Muscle layer of colon (tissue), 2 donors: Measurements from ENCODE around the gene QRFP.

Experiments used
- H3K27ac ChIP-seq: one replicate; pipeline ENCODE4 v1.7.0; 2013; ENCODE audit warnings: low read depth, mild to moderate bottlenecking, low read length, moderate library complexity
- H3K27me3 ChIP-seq, 2 donors: one replicate each; pipeline ENCODE4 v1.7.0; 2013; ENCODE audit warnings: low read length in 2 of 2, mild to moderate bottlenecking in 2 of 2; ENCODE audit not compliant: insufficient read depth in 2 of 2, control insufficient read depth in 1 of 2
- H3K36me3 ChIP-seq: one replicate; pipeline ENCODE4 v1.7.0; 2013; ENCODE audit warnings: mild to moderate bottlenecking, low read length; ENCODE audit not compliant: insufficient read depth
- H3K4me1 ChIP-seq: one replicate; pipeline ENCODE4 v1.7.0; 2013; ENCODE audit warnings: mild to moderate bottlenecking, low read length; ENCODE audit not compliant: insufficient read depth
- H3K4me3 ChIP-seq, 2 donors: one replicate each; pipeline ENCODE4 v1.7.0; 2013; ENCODE audit warnings: low read length in 2 of 2, low read depth in 1 of 2, mild to moderate bottlenecking in 1 of 2, moderate library complexity in 1 of 2
- H3K9ac ChIP-seq: one replicate; pipeline ENCODE4 v1.7.0; 2013; ENCODE audit warnings: low read length
- H3K9me3 ChIP-seq: one replicate; pipeline ENCODE4 v1.7.0; 2013; ENCODE audit warnings: mild to moderate bottlenecking, low read length
- donor health status: abdominal sarcoma.
- donor health status: Adenocarcinoma of cecum.

The QRFP gene

DNA sequence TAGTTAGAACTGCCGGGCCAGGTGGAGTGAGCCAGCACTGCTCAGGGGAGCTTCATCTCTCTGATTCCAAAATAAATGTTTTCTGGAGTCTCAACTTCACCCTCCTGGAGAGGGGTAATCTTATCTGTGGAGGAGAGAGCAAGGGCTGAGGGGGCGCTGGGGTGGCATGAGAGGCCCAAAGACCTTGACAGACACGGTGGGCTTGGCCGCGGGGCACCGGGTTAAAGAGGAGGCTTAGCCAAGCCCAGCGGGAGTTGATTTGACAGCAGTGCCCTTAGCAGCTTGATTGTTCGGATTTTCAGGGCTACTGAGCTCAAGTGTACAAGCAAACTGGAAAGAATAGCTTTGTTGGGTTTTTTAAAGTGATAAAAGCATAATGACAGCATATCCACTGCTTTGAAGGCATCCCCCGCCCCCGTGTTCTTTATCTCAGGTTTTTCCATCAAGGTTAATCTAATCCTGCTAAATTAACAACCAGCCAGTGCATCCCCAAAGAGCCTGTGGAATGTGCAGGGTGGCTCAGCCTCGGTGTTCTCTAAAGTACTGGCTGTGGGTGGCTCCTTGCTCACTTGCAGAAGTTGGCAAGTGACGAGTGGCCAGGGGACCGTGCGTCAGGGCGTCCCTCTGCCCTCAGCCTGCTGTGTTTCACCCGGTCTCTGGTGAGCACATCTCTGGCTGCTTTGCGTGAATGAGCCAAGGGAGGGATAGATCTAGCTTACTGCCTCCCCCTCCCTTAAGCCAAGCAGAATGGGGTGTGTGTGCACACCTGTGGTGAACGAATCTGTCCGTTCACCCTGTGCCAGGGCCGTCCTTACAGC, 5.5 kb downstream of the QRFP start:
- H3K36me3 ChIP-seq = peaks cover 72% of the 10 kb centered on the region

DNA sequence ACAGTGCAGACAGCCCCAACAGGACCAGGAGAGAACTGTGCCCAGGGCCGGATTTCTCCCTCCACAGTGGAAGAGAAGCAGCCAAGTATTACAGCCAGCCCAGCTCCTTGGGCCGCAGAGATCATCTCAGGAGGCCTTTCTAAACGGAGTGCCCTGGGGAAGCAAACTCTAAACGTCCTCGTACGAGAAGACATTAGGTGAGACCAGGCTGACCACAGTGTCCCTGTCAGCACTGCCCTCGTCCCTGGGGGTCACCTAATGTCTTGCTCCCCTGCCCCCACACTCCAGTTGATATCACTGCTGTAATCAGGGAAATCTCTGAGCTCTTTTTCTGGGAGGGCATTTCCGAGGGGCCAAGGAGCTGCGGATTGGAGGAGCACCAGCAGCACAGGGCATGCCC, 6.5 kb downstream of the QRFP start:
- no peak overlapping the region for H3K4me3 ChIP-seq
- peaks cover 42% of the 10 kb centered on the region for H3K4me1 ChIP-seq
- no peak overlapping the region for H3K27ac ChIP-seq
- H3K9me3 ChIP-seq = no peaks in the 10 kb centered on the region
- no peak overlapping the region for H3K9ac ChIP-seq
- H3K36me3 ChIP-seq = peaks cover 82% of the 10 kb centered on the region
- H3K27me3 ChIP-seq = no peaks in the 10 kb centered on the region

More for the DNA sequence above, 5.5 kb downstream of the QRFP start:
- Histone ChIP-seq H3K4me3 (no peak overlapping the region), H3K4me1 (peaks cover 42% of the 10 kb centered on the region), H3K9me3 (no peaks in the 10 kb centered on the region), H3K27me3 (no peaks in the 10 kb centered on the region), H3K27ac (no peak overlapping the region), H3K9ac (no peak overlapping the region)

DNA sequence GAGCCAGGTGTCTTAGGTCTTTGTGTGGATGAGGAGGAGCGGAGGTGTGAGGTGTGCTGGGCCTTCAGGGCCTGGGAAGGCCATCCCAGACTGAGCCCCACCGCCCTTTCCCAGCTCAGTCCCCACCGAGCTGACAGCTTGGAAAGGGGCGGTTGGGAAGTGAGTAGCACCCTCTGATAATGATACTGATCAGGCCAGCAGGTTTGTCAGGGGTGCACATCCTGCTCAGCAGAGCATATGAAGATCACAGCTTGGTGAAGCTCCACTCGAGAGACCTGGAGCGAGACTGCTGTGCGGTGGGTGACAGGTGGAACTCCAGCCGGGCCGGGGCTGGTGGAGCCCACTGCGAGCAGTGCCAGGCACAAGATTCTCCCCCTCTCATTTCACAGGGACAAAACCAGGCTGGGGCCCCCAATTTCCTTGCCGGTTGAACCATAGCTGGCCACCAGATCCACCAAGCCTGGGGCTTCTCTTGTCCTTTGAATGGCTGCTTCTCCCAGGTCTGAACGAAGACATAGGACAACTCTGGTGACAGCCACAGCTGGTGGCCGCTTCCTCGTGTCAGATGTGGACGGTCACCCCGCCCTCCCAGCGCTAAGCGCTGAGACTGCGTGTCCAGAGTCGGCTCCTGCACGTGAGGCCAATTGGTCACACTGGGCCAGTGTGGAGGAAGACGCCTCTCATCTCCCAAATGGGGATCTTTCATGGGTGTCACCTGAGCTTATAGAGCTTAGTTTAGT, 8.3 kb downstream of the QRFP start:
- Histone ChIP-seq H3K36me3 (peaks cover 91% of the 10 kb centered on the region), H3K27ac (no peak overlapping the region), H3K27me3 (no peaks in the 10 kb centered on the region), H3K4me1 (peaks cover 28% of the 10 kb centered on the region), H3K4me3 (no peak overlapping the region), H3K9me3 (no peaks in the 10 kb centered on the region), H3K9ac (no peak overlapping the region)

DNA sequence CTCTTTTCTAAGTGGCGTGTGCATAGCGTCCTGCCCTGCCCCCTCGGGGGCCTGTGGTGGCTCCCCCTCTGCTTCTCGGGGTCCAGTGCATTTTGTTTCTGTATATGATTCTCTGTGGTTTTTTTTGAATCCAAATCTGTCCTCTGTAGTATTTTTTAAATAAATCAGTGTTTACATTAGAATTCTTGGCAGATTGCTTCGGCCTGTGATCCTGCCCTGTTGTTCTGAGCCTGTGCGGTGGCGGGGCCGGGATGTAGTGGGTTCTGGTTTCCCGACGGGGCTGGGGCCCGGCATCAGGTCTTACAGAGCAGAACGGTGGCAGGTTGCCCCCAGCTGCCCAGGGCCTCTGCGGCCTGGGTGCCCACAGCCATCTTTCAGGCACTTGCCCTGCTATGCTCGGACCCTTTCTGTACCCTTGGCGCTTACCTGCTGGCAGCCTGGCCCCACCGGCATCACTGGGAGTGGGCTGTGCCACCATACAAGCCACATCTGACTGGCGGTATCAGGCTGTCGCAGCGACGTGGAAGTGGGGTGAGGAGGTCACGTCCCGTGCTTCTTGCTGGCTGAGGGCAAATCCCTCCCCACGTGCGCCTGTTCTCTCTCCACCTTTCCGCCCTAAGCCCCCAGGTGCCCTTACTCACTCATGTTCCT, 9.0 kb downstream of the QRFP start:
- peak overlapping the region; percentile 17 for H3K27ac ChIP-seq
- H3K36me3 ChIP-seq = peaks cover 90% of the 10 kb centered on the region
- no peaks in the 10 kb centered on the region for H3K9me3 ChIP-seq
- H3K4me1 ChIP-seq = peaks cover 28% of the 10 kb centered on the region
- no peak overlapping the region for H3K9ac ChIP-seq
- H3K4me3 ChIP-seq = no peak overlapping the region
- H3K27me3 ChIP-seq = no peaks in the 10 kb centered on the region

DNA sequence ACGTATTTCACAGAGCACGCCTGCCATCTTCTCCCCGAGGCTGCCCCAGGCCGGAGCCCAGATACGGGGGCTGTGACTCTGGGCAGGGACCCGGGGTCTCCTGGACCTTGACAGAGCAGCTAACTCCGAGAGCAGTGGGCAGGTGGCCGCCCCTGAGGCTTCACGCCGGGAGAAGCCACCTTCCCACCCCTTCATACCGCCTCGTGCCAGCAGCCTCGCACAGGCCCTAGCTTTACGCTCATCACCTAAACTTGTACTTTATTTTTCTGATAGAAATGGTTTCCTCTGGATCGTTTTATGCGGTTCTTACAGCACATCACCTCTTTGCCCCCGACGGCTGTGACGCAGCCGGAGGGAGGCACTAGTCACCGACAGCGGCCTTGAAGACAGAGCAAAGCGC, 9.6 kb downstream of the QRFP start:
- Histone ChIP-seq H3K9me3 (no peaks in the 10 kb centered on the region), H3K27ac (no peak overlapping the region), H3K9ac (no peak overlapping the region), H3K4me3 (no peak overlapping the region), H3K4me1 (peaks cover 28% of the 10 kb centered on the region), H3K36me3 (peaks cover 88% of the 10 kb centered on the region), H3K27me3 (no peaks in the 10 kb centered on the region)

DNA sequence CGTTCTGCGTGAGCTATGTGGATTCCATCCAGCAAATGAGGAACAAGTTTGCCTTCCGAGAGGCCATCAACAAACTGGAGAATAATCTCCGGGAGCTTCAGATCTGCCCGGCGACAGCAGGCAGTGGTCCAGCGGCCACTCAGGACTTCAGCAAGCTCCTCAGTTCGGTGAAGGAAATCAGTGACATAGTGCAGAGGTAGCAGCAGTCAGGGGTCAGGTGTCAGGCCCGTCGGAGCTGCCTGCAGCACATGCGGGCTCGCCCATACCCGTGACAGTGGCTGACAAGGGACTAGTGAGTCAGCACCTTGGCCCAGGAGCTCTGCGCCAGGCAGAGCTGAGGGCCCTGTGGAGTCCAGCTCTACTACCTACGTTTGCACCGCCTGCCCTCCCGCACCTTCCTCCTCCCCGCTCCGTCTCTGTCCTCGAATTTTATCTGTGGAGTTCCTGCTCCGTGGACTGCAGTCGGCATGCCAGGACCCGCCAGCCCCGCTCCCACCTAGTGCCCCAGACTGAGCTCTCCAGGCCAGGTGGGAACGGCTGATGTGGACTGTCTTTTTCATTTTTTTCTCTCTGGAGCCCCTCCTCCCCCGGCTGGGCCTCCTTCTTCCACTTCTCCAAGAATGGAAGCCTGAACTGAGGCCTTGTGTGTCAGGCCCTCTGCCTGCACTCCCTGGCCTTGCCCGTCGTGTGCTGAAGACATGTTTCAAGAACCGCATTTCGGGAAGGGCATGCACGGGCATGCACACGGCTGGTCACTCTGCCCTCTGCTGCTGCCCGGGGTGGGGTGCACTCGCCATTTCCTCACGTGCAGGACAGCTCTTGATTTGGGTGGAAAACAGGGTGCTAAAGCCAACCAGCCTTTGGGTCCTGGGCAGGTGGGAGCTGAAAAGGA, 10.9 kb downstream of the QRFP start:
- no peaks in the 10 kb centered on the region for H3K9me3 ChIP-seq
- no peak overlapping the region for H3K27ac ChIP-seq
- peaks cover 28% of the 10 kb centered on the region for H3K4me1 ChIP-seq
- peaks cover 88% of the 10 kb centered on the region for H3K36me3 ChIP-seq
- H3K27me3 ChIP-seq = no peaks in the 10 kb centered on the region
- H3K4me3 ChIP-seq = no peak overlapping the region
- H3K9ac ChIP-seq = no peak overlapping the region

DNA sequence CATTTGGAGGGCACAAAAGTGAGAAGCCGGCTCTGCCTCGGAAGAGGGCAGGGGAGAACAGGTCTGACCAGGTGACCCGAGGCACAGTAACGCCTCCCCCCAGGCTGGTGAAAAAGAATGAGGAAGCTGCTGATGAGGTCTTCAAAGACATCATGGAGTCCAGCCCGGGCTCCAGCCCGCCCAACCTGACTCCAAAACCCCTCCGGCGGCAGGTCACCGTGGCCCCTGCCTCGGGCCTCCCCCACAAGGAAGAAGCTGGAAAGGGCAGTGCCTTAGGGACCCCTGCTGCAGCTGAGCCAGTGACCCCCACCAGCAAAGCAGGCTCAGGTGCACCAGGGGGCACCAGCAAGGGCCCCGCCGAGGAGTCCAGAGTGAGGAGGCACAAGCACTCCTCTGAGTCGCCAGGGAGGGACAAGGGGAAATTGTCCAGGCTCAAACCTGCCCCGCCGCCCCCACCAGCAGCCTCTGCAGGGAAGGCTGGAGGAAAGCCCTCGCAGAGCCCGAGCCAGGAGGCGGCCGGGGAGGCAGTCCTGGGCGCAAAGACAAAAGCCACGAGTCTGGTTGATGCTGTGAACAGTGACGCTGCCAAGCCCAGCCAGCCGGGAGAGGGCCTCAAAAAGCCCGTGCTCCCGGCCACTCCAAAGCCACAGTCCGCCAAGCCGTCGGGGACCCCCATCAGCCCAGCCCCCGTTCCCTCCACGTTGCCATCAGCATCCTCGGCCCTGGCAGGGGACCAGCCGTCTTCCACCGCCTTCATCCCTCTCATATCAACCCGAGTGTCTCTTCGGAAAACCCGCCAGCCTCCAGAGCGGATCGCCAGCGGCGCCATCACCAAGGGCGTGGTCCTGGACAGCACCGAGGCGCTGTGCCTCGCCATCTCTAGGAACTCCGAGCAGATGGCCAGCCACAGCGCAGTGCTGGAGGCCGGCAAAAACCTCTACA, 11.8 kb downstream of the QRFP start:
- peaks cover 88% of the 10 kb centered on the region for H3K36me3 ChIP-seq
- H3K4me3 ChIP-seq = no peak overlapping the region
- no peak overlapping the region for H3K9ac ChIP-seq

DNA sequence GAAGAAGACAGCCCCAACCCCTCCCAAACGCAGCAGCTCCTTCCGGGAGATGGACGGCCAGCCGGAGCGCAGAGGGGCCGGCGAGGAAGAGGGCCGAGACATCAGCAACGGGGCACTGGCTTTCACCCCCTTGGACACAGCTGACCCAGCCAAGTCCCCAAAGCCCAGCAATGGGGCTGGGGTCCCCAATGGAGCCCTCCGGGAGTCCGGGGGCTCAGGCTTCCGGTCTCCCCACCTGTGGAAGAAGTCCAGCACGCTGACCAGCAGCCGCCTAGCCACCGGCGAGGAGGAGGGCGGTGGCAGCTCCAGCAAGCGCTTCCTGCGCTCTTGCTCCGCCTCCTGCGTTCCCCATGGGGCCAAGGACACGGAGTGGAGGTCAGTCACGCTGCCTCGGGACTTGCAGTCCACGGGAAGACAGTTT, 12.5 kb downstream of the QRFP start:
- Histone ChIP-seq H3K4me1 (peaks cover 28% of the 10 kb centered on the region), H3K27ac (no peak overlapping the region), H3K36me3 (peaks cover 93% of the 10 kb centered on the region), H3K27me3 (no peaks in the 10 kb centered on the region), H3K9me3 (no peaks in the 10 kb centered on the region), H3K4me3 (no peak overlapping the region), H3K9ac (no peak overlapping the region)

More for the DNA sequence above, 11.8 kb downstream of the QRFP start:
- Histone ChIP-seq H3K9me3 (no peaks in the 10 kb centered on the region), H3K27ac (peak overlapping the region; percentile 3), H3K4me1 (peaks cover 28% of the 10 kb centered on the region), H3K27me3 (no peaks in the 10 kb centered on the region)

DNA sequence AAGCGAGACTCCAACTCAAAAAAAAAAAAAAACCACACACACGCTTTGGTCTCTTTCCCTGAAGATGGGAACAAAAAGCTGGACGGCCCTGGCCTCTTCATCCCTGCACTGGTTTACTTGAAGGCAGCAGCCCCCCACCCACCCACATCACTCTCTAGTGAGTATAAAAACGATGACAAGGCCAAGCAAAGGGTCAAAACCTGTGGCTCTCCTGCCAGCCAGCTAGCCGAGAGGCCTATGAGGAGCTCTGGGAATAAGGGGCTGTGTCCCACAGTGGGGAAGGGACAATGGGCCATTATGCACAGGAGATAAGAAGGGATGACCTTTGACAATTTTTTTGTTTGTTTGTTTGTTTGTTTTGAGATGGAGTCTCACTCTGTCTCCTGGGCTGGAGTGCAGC, 13.1 kb downstream of the QRFP start:
- Histone ChIP-seq H3K4me3 (no peak overlapping the region), H3K9ac (no peak overlapping the region), H3K9me3 (no peaks in the 10 kb centered on the region), H3K27ac (no peak overlapping the region), H3K27me3 (no peaks in the 10 kb centered on the region), H3K36me3 (peaks cover 93% of the 10 kb centered on the region), H3K4me1 (peaks cover 28% of the 10 kb centered on the region)

DNA sequence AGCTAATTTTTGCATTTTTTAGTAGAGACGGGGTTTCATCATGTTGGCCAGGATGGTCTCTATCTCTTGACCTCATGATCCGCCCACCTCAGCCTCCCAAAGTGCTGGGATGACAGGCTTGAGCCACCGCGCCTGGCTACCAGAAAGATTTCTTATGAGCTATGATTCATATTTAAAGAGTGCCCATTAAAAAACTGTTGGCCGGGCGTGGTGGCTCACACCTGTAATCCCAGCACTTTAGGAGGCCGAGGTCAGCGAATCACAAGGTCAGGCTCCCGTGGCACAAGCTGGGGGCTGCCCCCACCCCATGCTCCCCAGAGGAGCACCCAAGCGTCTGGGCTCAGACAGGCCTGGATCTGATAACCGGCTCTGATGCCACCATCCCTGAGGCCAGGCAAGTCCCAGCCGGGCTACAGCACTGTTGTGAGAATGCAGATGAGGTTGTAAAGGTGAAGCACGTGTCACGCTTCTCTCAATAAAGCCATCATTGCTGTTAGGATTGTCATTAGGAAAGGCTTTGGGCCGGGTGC, 13.9 kb downstream of the QRFP start:
- no peak overlapping the region for H3K4me3 ChIP-seq
- no peaks in the 10 kb centered on the region for H3K9me3 ChIP-seq
- H3K4me1 ChIP-seq = peaks cover 26% of the 10 kb centered on the region
- no peaks in the 10 kb centered on the region for H3K27me3 ChIP-seq
- H3K36me3 ChIP-seq = peaks cover 92% of the 10 kb centered on the region
- H3K27ac ChIP-seq = no peak overlapping the region
- H3K9ac ChIP-seq = no peak overlapping the region
